ENCODE data around the gene SARM1.
"Not testable (repeated sequence)": the region's sequence is repeated elsewhere in the genome, so short reads cannot be mapped to it uniquely, and the experiment has no call there.

The SARM1 gene

GRCh38 chr17:28371245-28372202 lies at the start of gene SARM1:
Gene SARM1, plus strand, starts transcription at chr17:28371694. Its CDS starts 339 bp downstream, at chr17:28372033.
- DNase-seq (ENCODE audit: extremely low spot score, insufficient read length, low read depth) (peak; percentile 81), FAIRE-seq (peak; percentile 94)

DNA sequence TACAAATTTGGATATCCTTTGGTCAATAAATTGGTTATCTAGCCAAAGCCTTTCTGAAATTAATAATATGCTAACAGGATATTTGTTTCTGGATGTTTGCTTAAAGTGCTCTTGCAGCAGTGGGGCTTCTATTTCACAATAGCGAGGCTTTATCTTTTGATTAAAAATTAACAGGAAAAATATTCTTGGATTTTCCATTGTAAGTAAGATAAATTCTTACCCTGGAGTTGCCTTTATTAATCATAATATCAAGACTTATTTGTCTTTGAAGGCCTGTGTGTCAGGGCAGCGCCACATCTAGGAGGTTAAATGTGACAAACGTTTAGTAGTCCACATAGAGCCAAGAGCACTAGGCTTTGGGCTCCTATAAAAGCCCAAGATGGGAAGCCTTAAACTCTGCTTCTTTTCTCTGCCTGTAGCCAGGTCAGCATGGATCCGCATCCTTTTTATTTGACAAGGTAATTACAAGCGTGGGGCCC lies 47.2 kb upstream of the SARM1 start:
- no peak for DNase-seq (ENCODE audit: extremely low spot score, insufficient read length, low read depth)
- FAIRE-seq, result no peak

GRCh38 chr17:28324781-28325180 lies 46.7 kb upstream of the SARM1 start:
- FAIRE-seq, result no peak

GRCh38 chr17:28325211-28325610 lies 46.3 kb upstream of the SARM1 start:
- DNase-seq (ENCODE audit: extremely low spot score, insufficient read length, low read depth), result no peak
- FAIRE-seq, result no peak

More at GRCh38 chr17:28324781-28325180, 46.7 kb upstream of the SARM1 start:
- no peak for DNase-seq (ENCODE audit: extremely low spot score, insufficient read length, low read depth)

GRCh38 chr17:28326114-28326513 lies 45.4 kb upstream of the SARM1 start:
- FAIRE-seq (no peak), DNase-seq (ENCODE audit: extremely low spot score, insufficient read length, low read depth) (no peak)

- FAIRE-seq, result peak; percentile 36
- DNase-seq (ENCODE audit: extremely low spot score, insufficient read length, low read depth), result no peak
Observed at GRCh38 chr17:28327031-28327607, 44.4 kb upstream of the SARM1 start.

- DNase-seq (ENCODE audit: extremely low spot score, insufficient read length, low read depth) (no peak), FAIRE-seq (no peak)
Observed at GRCh38 chr17:28327709-28328108, 43.8 kb upstream of the SARM1 start.

GRCh38 chr17:28328325-28328724 lies 43.2 kb upstream of the SARM1 start:
- DNase-seq (ENCODE audit: extremely low spot score, insufficient read length, low read depth), result no peak
- no peak for FAIRE-seq

GRCh38 chr17:28330671-28331070 lies 40.8 kb upstream of the SARM1 start:
- no peak for FAIRE-seq
- DNase-seq (ENCODE audit: extremely low spot score, insufficient read length, low read depth), result no peak

- FAIRE-seq (no peak), DNase-seq (ENCODE audit: extremely low spot score, insufficient read length, low read depth) (no peak)
Observed at GRCh38 chr17:28331891-28332420, 39.5 kb upstream of the SARM1 start.

DNA sequence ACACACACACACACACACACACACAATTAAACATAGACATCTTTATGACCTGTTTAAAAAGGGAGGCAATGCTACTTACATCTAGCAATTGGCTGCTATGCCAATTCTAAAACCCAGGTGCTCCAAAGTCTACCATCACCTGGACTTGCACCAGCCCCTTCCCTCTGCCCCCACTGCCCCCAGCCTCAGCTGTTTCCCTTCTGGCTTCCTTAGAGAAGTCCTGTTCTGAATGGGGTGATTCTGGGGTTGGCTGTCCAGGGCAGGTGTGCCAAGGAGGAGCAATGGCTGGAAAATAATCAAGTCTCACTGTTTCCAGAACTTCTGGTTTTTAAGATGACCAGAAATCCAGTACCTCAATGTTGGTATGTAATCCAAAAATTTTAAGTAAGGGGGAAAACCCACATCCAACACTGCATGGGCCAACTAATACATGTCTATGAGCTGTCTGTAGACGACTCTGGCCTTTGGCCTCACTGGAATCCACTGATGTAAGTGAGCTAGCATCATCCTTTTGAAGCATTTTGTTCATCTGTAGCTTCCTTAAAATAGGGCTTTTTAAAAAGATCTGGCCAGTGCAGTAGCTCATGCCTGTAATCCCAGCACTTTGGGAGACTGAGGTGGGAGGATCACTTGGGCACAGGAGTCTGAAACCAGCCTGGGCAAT lies 38.3 kb upstream of the SARM1 start:
- DNase-seq (ENCODE audit: extremely low spot score, insufficient read length, low read depth) (no peak), FAIRE-seq (no peak)

GRCh38 chr17:28334171-28334570 lies 37.3 kb upstream of the SARM1 start:
- DNase-seq (ENCODE audit: extremely low spot score, insufficient read length, low read depth) (no peak), FAIRE-seq (no peak)

GRCh38 chr17:28334666-28335200 lies 36.8 kb upstream of the SARM1 start:
- DNase-seq (ENCODE audit: extremely low spot score, insufficient read length, low read depth) (no peak), FAIRE-seq (no peak)

- DNase-seq (ENCODE audit: extremely low spot score, insufficient read length, low read depth) (peak; percentile 95), FAIRE-seq (peak; percentile 97)
Observed at GRCh38 chr17:28335201-28335958, 36.1 kb upstream of the SARM1 start, which contains the start of the genes IFT20 and TNFAIP1. Gene IFT20, minus strand, starts transcription at chr17:28335472. Its CDS starts 3,487 bp downstream, at chr17:28331985. Gene TNFAIP1, plus strand, starts transcription at chr17:28335761. Its CDS starts 3,761 bp downstream, at chr17:28339522.

- no peak for FAIRE-seq
- DNase-seq (ENCODE audit: extremely low spot score, insufficient read length, low read depth), result no peak
Observed at GRCh38 chr17:28335959-28336871, 35.3 kb upstream of the SARM1 start.

- DNase-seq (ENCODE audit: extremely low spot score, insufficient read length, low read depth), result no peak
- FAIRE-seq, result no peak
Observed at GRCh38 chr17:28338056-28338768, 33.3 kb upstream of the SARM1 start.

DNA sequence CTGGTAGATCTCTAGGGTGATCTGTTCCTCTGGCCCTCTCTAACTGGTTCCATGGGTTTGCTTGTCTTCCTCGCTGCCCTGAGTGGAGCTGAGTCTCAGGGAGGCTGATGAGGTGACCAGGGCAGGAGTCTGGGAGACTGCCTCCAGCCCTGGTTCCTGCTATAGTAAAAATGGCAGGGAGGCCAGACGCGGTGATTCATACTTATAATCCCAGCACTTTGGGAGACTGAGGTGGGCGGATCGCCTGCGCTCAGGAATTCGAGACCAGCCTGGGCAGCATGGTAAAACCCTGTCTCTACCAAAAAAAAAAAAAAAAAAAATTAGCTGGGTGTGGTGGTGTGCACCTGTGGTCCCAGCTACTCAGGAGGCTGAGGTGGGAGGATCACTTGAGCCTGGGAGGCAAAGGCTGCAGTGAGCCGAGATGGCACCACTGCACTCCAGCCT lies 32.7 kb upstream of the SARM1 start:
- DNase-seq (ENCODE audit: extremely low spot score, insufficient read length, low read depth); FAIRE-seq: not testable (repeated sequence)

All from GM18507 (cell line).